GM19023 (cell line): ENCODE results near the gene HERC6.
A peak's percentile ranks its signal among the peaks of the same experiment; 100 is the strongest.
"Not testable (repeated sequence)": the region's sequence is repeated elsewhere in the genome, so short reads cannot be mapped to it uniquely, and the experiment has no call there.

Experiments used
- ATAC-seq: cut with Tn5 transposase; IDR thresholded peaks from one replicate; pipeline ENCODE4 v1.9.1; 2021; ENCODE audit warnings: mild to moderate bottlenecking, moderate library complexity; ENCODE audit not compliant: unreplicated experiment

HERC6 gene

DNA sequence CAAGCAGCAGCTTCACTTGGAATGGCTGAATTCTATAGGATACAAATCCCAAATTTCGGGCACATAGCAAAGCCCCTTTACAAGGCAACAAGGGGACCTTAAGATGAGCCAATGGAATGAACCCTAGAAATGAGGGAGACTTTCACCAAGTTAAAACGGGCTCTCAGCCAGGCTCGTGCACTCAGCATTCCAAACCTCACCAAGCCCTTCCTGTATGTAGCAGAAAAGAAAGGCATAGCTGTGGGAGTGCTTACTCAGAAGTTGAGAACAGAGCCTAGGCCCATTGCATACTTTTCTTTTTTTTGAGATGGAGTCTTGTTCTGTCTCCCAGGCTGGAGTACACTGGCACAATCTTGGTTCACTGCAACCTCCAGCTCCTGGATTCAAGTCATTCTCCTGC, 67.5 kb downstream of the HERC6 start:
- ATAC-seq = no peak

GRCh38 chr4:88447371-88448095, 68.9 kb downstream of the HERC6 start:
- ATAC-seq = no peak

DNA sequence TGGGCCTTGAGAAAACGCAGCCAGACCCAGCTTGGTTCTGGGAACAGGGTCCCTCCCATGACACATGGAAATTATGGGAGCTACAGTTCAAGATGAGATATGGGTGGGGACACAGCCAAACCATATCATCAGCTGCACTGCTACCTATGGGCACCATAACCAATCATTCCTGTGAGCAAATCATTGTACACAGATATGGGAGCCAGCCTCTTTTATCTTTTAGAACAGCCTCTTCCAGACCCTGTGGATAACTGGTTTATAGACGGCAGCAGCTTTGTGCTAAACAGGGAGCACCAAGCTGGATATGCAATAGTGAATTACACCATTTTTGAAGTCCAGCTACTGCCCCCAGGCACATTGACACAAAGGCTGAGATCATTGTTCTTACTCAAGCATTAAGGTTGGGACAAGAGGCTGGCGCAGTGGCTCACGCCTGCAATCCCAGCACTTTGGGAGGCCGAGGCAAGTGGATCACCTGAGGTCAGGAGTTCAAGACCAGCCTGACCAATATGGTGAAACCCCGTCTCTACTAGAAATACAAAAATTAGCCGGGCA, 69.6 kb downstream of the HERC6 start:
- ATAC-seq = not testable (repeated sequence)

- no peak for ATAC-seq
Measured at GRCh38 chr4:88448889-88449288, 70.2 kb downstream of the HERC6 start.

- no peak for ATAC-seq
Measured at GRCh38 chr4:88449290-88449689, 70.6 kb downstream of the HERC6 start.

DNA sequence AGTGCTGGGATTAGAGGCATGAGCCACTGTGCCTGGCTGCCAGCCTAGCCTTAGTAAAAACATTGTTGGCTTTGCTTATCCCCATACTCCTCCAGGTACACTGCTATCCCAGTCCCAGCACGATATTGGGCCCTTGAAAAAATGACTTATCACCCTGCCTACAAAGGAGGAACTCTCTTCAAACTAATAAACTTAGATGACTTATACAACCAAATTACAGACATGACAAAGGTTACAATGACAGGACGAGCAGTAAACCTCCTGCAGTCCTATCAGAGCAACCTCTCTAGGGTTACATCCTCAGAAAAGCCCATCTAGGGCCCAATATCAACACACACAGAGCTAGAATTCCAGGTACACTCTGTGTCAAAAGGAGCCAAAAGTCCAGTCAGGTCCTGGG, 72.6 kb downstream of the HERC6 start:
- ATAC-seq = no peak

DNA sequence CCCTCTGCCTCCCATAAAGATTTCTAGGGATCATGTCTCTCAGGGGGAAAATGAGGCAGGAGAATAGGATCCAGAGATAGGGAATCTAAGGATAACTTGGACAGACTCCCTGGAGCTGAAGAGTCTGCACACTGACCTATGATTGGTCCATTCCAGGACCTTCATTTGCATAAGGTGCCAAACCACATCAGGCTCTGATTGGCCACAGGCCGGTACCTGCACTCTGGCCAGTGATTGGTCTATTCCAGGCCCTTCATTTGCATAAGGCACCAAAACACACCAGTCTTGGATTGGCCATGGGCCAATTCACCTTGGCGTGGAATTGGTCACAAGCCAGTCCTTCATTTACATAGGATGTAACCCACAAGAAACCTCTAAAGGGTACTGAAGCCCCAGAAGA, 74.3 kb downstream of the HERC6 start:
- ATAC-seq = no peak

GRCh38 chr4:88456670-88457306, 78.1 kb downstream of the HERC6 start, which contains the start of gene HERC5:
Gene HERC5, plus strand, starts transcription at chr4:88457119. Its CDS starts 151 bp downstream, at chr4:88457270.
- peak; percentile 94 for ATAC-seq

- peak; percentile 43 for ATAC-seq
Measured at GRCh38 chr4:88457307-88458103, 78.9 kb downstream of the HERC6 start.

- ATAC-seq = no peak
Measured at GRCh38 chr4:88458104-88458740, 79.6 kb downstream of the HERC6 start.

GRCh38 chr4:88465653-88466192, 87.1 kb downstream of the HERC6 start:
- ATAC-seq = no peak

GRCh38 chr4:88467392-88467791, 88.7 kb downstream of the HERC6 start:
- ATAC-seq = no peak

- ATAC-seq = no peak
Measured at GRCh38 chr4:88477229-88477860, 98.7 kb downstream of the HERC6 start.

GRCh38 chr4:88478247-88478646, 99.6 kb downstream of the HERC6 start:
- ATAC-seq = no peak

DNA sequence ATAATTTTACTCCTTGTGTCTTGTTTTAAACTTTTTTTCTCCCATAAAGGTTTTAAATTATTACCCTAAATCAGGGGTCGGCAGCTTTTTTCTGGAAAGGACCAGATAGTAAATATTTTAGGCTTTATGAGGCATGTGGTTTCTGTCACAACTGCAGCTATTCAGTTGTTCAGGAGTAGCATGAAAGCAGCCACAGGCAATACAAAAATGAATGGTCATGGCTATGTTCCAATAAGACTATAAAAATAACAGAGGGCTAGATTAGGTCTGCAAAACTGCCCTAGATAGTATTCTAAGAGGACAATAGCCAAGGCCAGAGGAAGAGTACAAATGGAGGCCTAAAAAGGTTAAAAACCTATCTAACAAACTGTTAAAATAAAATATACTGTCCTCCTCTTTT, 102.9 kb downstream of the HERC6 start:
- ATAC-seq = no peak

DNA sequence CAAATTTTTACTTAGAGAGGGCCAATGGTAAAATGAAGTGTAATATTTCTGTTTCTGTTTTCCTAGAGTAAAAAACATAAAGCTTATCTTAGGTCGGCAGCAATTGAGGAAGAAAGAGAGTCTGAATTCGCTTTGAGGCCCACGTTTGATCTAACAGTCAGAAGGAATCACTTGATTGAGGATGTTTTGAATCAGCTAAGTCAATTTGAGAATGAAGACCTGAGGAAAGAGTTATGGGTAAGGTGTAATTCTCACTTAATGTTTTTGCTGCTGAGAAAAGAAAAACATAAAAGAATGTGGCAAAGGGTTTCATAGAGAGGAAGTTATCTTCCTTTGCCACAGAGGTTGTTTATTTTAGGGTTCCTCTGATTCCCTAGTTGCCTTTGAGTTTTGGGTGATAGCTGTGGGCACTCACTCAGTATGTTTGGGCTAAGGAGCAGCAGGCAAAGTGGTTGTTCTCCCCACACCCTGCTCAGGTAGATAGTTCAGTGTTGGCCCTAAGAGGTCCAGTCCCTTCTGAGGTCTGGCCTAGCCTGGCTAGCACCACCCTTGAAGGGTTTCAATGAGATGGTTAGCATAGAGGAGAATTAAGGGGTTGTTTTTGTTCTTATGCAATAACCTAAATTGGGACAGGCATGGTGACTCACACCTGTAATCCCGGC, 110.6 kb downstream of the HERC6 start:
- ATAC-seq = no peak
